ENCODE data around the gene FOXI1. TPM values are rescaled to one million over a fixed set of nuclear protein-coding genes. Genes with fewer than 3 reads are reported as not detected.

Gene FOXI1
- total RNA-seq, 2 experiments from 2014 or later, result 0.28 TPM; not detected in 1

DNA sequence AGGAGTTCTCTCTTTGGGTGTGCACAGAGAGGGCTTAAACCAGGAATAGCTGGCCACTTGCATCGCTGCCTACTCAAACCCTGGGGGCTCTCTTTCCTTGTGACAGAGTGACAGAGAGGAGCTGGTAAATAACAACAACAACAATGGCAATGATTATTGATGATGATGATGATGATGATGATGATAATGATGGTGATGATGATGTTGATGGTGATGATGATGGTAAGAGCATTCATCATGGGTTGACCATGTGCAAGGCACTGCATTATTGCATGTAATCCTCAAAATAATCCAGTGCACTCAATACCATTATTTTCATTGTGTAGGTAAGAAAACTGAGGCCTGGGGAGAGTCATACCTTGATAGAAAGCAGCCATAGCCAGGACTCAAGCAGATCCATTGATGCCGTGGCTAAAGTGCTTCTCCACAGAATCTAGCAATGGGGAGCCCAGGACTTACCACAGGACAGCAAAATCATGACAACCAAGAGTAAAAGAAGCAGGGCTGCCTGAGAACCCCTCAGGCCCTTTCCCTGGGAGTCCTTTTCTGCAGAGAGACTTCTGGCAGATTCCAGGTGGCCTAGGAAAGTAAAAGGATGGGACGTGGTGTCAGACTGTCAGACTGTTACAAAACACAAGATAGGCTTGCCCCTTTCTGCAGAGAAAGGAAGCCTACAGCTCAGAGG is 4.8 kb downstream of the FOXI1 start:
- ChIA-PET POLR2A (no interaction called here), CTCF (no interaction called here)
- no peaks in the 10 kb centered on the region for H3K27me3 ChIP-seq (ENCODE audit: control insufficient read depth in 1 of 2, insufficient read depth in 2 of 2, low read length in 2 of 2)
- Mint-ChIP-seq H3K9me3 (no peaks in the 10 kb centered on the region), H3K4me1 (ENCODE audit: low read depth) (no peaks in the 10 kb centered on the region), H3K27ac (no peak overlapping the region), H3K36me3 (ENCODE audit: low read depth) (no peaks in the 10 kb centered on the region), H3K27me3 (peaks cover 10% of the 10 kb centered on the region), H3K4me3 (no peak overlapping the region)
- no peaks in the 10 kb centered on the region for H3K9me3 ChIP-seq (ENCODE audit: control insufficient read depth in 1 of 2, insufficient read depth in 1 of 2, low read length in 2 of 2)
- H3K27ac ChIP-seq (ENCODE audit: low read depth in 1 of 2, low read length in 2 of 2), result no peak overlapping the region
- ATAC-seq (ENCODE audit: poor library complexity), result no peak
- no peaks in the 10 kb centered on the region for H3K36me3 ChIP-seq (ENCODE audit: insufficient read depth, low read length)
- no peak for DNase-seq
- no peaks in the 10 kb centered on the region for H3K4me1 ChIP-seq (ENCODE audit: insufficient read depth, low read length)
- H3K4me3 ChIP-seq (ENCODE audit: low read length), result no peak overlapping the region
- intact Hi-C loops (cut with DNase I, micrococcal nuclease), result no loop called here
- no peak for TF ChIP-seq CTCF (IDR thresholded peaks at IDR 0.05)

GRCh38 chr5:170111088-170111785 is 5.5 kb downstream of the FOXI1 start:
- TF ChIP-seq CTCF (IDR thresholded peaks at IDR 0.05), result no peak
- Histone ChIP-seq H3K9me3 (ENCODE audit: control insufficient read depth in 1 of 2, insufficient read depth in 1 of 2, low read length in 2 of 2) (no peaks in the 10 kb centered on the region), H3K36me3 (ENCODE audit: insufficient read depth, low read length) (no peaks in the 10 kb centered on the region), H3K27ac (ENCODE audit: low read depth in 1 of 2, low read length in 2 of 2) (no peak overlapping the region), H3K4me3 (ENCODE audit: low read length) (no peak overlapping the region), H3K27me3 (ENCODE audit: control insufficient read depth in 1 of 2, insufficient read depth in 2 of 2, low read length in 2 of 2) (peaks cover 0 to 3% of the 10 kb centered on the region in 2 experiments), H3K4me1 (ENCODE audit: insufficient read depth, low read length) (no peaks in the 10 kb centered on the region)
- Mint-ChIP-seq H3K27me3 (peaks cover 10% of the 10 kb centered on the region), H3K36me3 (ENCODE audit: low read depth) (no peaks in the 10 kb centered on the region), H3K4me3 (no peak overlapping the region), H3K27ac (no peak overlapping the region), H3K9me3 (no peaks in the 10 kb centered on the region), H3K4me1 (ENCODE audit: low read depth) (no peaks in the 10 kb centered on the region)
- DNase-seq (no peak), ATAC-seq (ENCODE audit: poor library complexity) (no peak)
- intact Hi-C loops (cut with DNase I, micrococcal nuclease), result no loop called here
- POLR2A ChIA-PET, result no interaction called here
- CTCF ChIA-PET, result no interaction called here

- ATAC-seq (ENCODE audit: poor library complexity) (no peak), DNase-seq (no peak)
- ChIA-PET CTCF (no interaction called here), POLR2A (no interaction called here)
- Mint-ChIP-seq H3K4me1 (ENCODE audit: low read depth) (no peaks in the 10 kb centered on the region), H3K9me3 (no peaks in the 10 kb centered on the region), H3K27ac (no peak overlapping the region), H3K4me3 (no peak overlapping the region), H3K36me3 (ENCODE audit: low read depth) (no peaks in the 10 kb centered on the region), H3K27me3 (no peaks in the 10 kb centered on the region)
- Histone ChIP-seq H3K4me1 (ENCODE audit: insufficient read depth, low read length) (no peaks in the 10 kb centered on the region), H3K9me3 (ENCODE audit: control insufficient read depth in 1 of 2, insufficient read depth in 1 of 2, low read length in 2 of 2) (no peaks in the 10 kb centered on the region), H3K27me3 (ENCODE audit: control insufficient read depth in 1 of 2, insufficient read depth in 2 of 2, low read length in 2 of 2) (peaks cover 0 to 6% of the 10 kb centered on the region in 2 experiments), H3K36me3 (ENCODE audit: insufficient read depth, low read length) (no peaks in the 10 kb centered on the region), H3K27ac (ENCODE audit: low read depth in 1 of 2, low read length in 2 of 2) (no peak overlapping the region), H3K4me3 (ENCODE audit: low read length) (no peak overlapping the region)
- intact Hi-C loops (cut with DNase I, micrococcal nuclease), result no loop called here
- no peak for TF ChIP-seq CTCF (IDR thresholded peaks at IDR 0.05)
Measured at GRCh38 chr5:170112876-170113521, 7.3 kb downstream of the FOXI1 start.

Data from CD4-positive, alpha-beta T cell (primary cell).